Bone marrow (tissue), 2 donors: ENCODE measurements around the gene SND1.
A peak's percentile ranks its signal among the peaks of the same experiment; 100 is the strongest.

Experiments
- DNase-seq, 2 donors: peaks; one replicate each; lab custom pipeline; 2025; lab: John Stamatoyannopoulos, UW

SND1 gene

GRCh38 chr7:127831318-127832219 is 179.6 kb downstream of the SND1 start:
- no peak for DNase-seq

GRCh38 chr7:127832592-127832991 is 180.6 kb downstream of the SND1 start:
- no peak for DNase-seq

GRCh38 chr7:127833641-127834040 is 181.6 kb downstream of the SND1 start:
- no peak for DNase-seq

GRCh38 chr7:127835679-127836078 is 183.7 kb downstream of the SND1 start:
- no peak for DNase-seq

- DNase-seq, result peak in 1 of 2 donors; percentile 66
Measured at GRCh38 chr7:127837816-127838410, 185.9 kb downstream of the SND1 start.

- DNase-seq, result no peak
Measured at GRCh38 chr7:127838816-127839415, 186.9 kb downstream of the SND1 start.

GRCh38 chr7:127840226-127840951 is 188.4 kb downstream of the SND1 start:
- DNase-seq, result no peak

- DNase-seq, result no peak
Measured at GRCh38 chr7:127844165-127844564, 192.2 kb downstream of the SND1 start.

GRCh38 chr7:127844707-127845331 is 192.8 kb downstream of the SND1 start:
- DNase-seq, result no peak

GRCh38 chr7:127845522-127846214 is 193.7 kb downstream of the SND1 start:
- DNase-seq, result no peak

GRCh38 chr7:127847641-127848040 is 195.6 kb downstream of the SND1 start:
- DNase-seq, result no peak

- DNase-seq, result no peak
Measured at GRCh38 chr7:127848241-127848640, 196.2 kb downstream of the SND1 start.

- DNase-seq, result no peak
Measured at GRCh38 chr7:127850195-127850594, 198.2 kb downstream of the SND1 start.

GRCh38 chr7:127854383-127854782 is 202.4 kb downstream of the SND1 start:
- no peak for DNase-seq

- no peak for DNase-seq
Measured at GRCh38 chr7:127857464-127857841, 205.5 kb downstream of the SND1 start.

- no peak for DNase-seq
Measured at GRCh38 chr7:127858091-127858914, 206.3 kb downstream of the SND1 start.

- DNase-seq, result no peak
Measured at GRCh38 chr7:127858915-127859189, 206.9 kb downstream of the SND1 start.

GRCh38 chr7:127859330-127859729 is 207.3 kb downstream of the SND1 start:
- DNase-seq, result no peak

- no peak for DNase-seq
Measured at GRCh38 chr7:127862525-127862924, 210.5 kb downstream of the SND1 start.

GRCh38 chr7:127863082-127863481 is 211.1 kb downstream of the SND1 start:
- no peak for DNase-seq

GRCh38 chr7:127865466-127865865 is 213.5 kb downstream of the SND1 start:
- no peak for DNase-seq
